GM12801 (cell line): Measurements from ENCODE around the gene ZNF213.

Experiments
- CTCF ChIP-seq: IDR thresholded peaks from one replicate; pipeline ENCODE4 v1.5.1; 2011; ENCODE audit warnings: control low read depth; ENCODE audit not compliant: insufficient read length; ENCODE audit errors: extremely low read depth

ZNF213 gene

GRCh38 chr16:3098459-3099394 is 36.1 kb upstream of the ZNF213 start, which contains the start of gene ZSCAN10:
TSS of gene ZSCAN10 (minus strand) at chr16:3099294. CDS start at chr16:3092937, 6,357 bp downstream.
- TF ChIP-seq CTCF: no peak

- TF ChIP-seq CTCF: no peak
These were observed 35.5 kb upstream of the ZNF213 start for GRCh38 chr16:3099395-3099731.

GRCh38 chr16:3099732-3100499 is 34.9 kb upstream of the ZNF213 start:
- no peak for TF ChIP-seq CTCF

- TF ChIP-seq CTCF: no peak
These were observed 33.6 kb upstream of the ZNF213 start for GRCh38 chr16:3101018-3101840.

GRCh38 chr16:3101841-3102470 is 32.9 kb upstream of the ZNF213 start:
- TF ChIP-seq CTCF: no peak

GRCh38 chr16:3106205-3106928 is 28.5 kb upstream of the ZNF213 start:
- no peak for TF ChIP-seq CTCF
